Fibroblast of lung (primary cell): Measurements from ENCODE around the gene RPP30. TPM values are rescaled to one million over a fixed set of nuclear protein-coding genes. Genes with fewer than 3 reads are reported as not detected.
"Not testable (repeated sequence)": the region's sequence is repeated elsewhere in the genome, so short reads cannot be mapped to it uniquely, and the experiment has no call there.

Source experiments
- DNase-seq, 2 donors: peaks; one replicate each; pipeline versions ENCODE4 v3.0.0 to v3.0.0-alpha.2; 2010; ENCODE audit warnings: low read depth in 2 of 2
- H2AFZ ChIP-seq: 2 replicates; pipeline ENCODE4 v1.5.1; 2012; ENCODE audit warnings: low read length, control low read depth, inconsistent platforms
- H3K27ac ChIP-seq: 2 replicates; pipeline ENCODE4 v1.5.1; 2011; ENCODE audit warnings: low read length, control low read depth; ENCODE audit not compliant: insufficient read depth
- H3K27me3 ChIP-seq: 2 replicates; pipeline ENCODE4 v1.5.1; 2011; ENCODE audit warnings: mild to moderate bottlenecking, low read length; ENCODE audit not compliant: control insufficient read depth, insufficient read depth
- H3K36me3 ChIP-seq: 2 replicates; pipeline ENCODE4 v1.5.1; 2011; ENCODE audit warnings: low read length; ENCODE audit not compliant: control insufficient read depth, insufficient read depth
- H3K4me1 ChIP-seq: 2 replicates; pipeline ENCODE4 v1.5.1; 2011; ENCODE audit warnings: low read length; ENCODE audit not compliant: control insufficient read depth, insufficient read depth; ENCODE audit errors: extremely low read depth
- H3K4me2 ChIP-seq: 2 replicates; pipeline ENCODE4 v1.5.1; 2011; ENCODE audit warnings: low read length, control low read depth; ENCODE audit not compliant: insufficient read depth; ENCODE audit errors: extremely low read depth
- H3K4me3 ChIP-seq, 4 experiments: fragments of 200-600 bp in 1 of 4; sonication (generic) in 1 of 4; replicated peaks in 1 of 4; 2 replicates each; pipeline ENCODE4 v1.5.1; 2011 to 2016; ENCODE audit warnings: low read length in 4 of 4, low read depth in 3 of 4, mild to moderate bottlenecking in 3 of 4, control low read depth in 2 of 4, inconsistent platforms in 1 of 4, mixed read lengths in 1 of 4; ENCODE audit not compliant: insufficient read depth in 1 of 4; ENCODE audit errors: control extremely low read depth in 1 of 4
- H3K79me2 ChIP-seq: 2 replicates; pipeline ENCODE4 v1.5.1; 2012; ENCODE audit warnings: mild to moderate bottlenecking, low read length, inconsistent platforms; ENCODE audit not compliant: control insufficient read depth, insufficient read depth
- H3K9ac ChIP-seq: 2 replicates; pipeline ENCODE4 v1.5.1; 2011; ENCODE audit warnings: mild to moderate bottlenecking, low read length, control low read depth; ENCODE audit not compliant: insufficient read depth
- H3K9me3 ChIP-seq: 2 replicates; pipeline ENCODE4 v1.5.1; 2012; ENCODE audit warnings: low read depth, low read length; ENCODE audit not compliant: control insufficient read depth, insufficient read depth
- H4K20me1 ChIP-seq: 2 replicates; pipeline ENCODE4 v1.5.1; 2011; ENCODE audit warnings: low read length; ENCODE audit not compliant: control insufficient read depth, insufficient read depth; ENCODE audit errors: extremely low read depth
- EZH2 ChIP-seq: IDR thresholded peaks from 2 replicates; pipeline ENCODE4 v1.5.1; 2012; ENCODE audit warnings: low read length, control low read depth, mild to moderate bottlenecking; ENCODE audit errors: missing control alignments
- polyA plus RNA-seq, 2 donors: library from polyadenylated mRNA; depleted of rRNA in 1 of 2; stranded (reverse) in 1 of 2; unstranded in 1 of 2; fragments of >200 nt; gene quantifications; 2 replicates each; pipeline ENCODE4 v1.2.1, GENCODE V29; 2011 to 2012; ENCODE audit warnings: missing spikeins in 1 of 2
- total RNA-seq: library from RNA; depleted of rRNA; stranded (reverse); fragments of >200 nt; gene quantifications from 2 replicates; pipeline ENCODE4 v1.2.1, GENCODE V29; 2014
- TF ChIP-seq, protein P1 (sequence below), 2 donors: IDR thresholded peaks in 1 of 2; conservative IDR thresholded peaks in 1 of 2; 1 replicate in 1 of 2; 2 replicates in 1 of 2; pipeline ENCODE4 v1.5.1; 2011 to 2012; ENCODE audit warnings: low read length in 2 of 2, control low read depth in 1 of 2, inconsistent platforms in 1 of 2, low read depth in 1 of 2, mild to moderate bottlenecking in 1 of 2

Gene RPP30
- total and polyA plus RNA-seq, 2 donors (not counting 1 experiment from before 2014, with no cell fraction given), result 32.2 to 38.6 TPM

DNA sequence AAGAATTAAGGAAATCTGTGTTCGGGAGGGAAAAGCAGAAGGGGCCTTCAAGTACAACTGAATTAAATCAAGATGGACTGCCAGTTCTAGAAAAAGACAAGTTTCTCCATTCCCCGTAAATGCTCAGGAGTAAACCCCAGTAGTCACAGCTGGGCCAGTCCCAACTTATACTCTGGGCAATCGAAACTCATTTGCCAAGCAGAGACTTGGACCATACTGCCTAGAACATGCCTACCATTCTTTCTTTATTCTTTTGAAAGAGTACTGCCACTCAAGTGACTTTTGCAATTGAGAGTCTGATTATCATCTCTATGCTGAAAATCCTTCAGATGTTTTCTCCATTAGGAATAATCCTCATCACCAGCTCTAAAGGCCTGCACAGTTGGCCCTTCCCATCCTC lies 21.4 kb downstream of the RPP30 start:
- no peak for DNase-seq
- TF ChIP-seq, protein P1, sequence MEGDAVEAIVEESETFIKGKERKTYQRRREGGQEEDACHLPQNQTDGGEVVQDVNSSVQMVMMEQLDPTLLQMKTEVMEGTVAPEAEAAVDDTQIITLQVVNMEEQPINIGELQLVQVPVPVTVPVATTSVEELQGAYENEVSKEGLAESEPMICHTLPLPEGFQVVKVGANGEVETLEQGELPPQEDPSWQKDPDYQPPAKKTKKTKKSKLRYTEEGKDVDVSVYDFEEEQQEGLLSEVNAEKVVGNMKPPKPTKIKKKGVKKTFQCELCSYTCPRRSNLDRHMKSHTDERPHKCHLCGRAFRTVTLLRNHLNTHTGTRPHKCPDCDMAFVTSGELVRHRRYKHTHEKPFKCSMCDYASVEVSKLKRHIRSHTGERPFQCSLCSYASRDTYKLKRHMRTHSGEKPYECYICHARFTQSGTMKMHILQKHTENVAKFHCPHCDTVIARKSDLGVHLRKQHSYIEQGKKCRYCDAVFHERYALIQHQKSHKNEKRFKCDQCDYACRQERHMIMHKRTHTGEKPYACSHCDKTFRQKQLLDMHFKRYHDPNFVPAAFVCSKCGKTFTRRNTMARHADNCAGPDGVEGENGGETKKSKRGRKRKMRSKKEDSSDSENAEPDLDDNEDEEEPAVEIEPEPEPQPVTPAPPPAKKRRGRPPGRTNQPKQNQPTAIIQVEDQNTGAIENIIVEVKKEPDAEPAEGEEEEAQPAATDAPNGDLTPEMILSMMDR (conservative IDR thresholded peaks at IDR 0.05 in 1 of 2, IDR thresholded peaks at IDR 0.05 in 1 of 2; ENCODE audit: low read depth in 1 of 2, low read length in 2 of 2), result no peak
- TF ChIP-seq EZH2, result no peak

DNA sequence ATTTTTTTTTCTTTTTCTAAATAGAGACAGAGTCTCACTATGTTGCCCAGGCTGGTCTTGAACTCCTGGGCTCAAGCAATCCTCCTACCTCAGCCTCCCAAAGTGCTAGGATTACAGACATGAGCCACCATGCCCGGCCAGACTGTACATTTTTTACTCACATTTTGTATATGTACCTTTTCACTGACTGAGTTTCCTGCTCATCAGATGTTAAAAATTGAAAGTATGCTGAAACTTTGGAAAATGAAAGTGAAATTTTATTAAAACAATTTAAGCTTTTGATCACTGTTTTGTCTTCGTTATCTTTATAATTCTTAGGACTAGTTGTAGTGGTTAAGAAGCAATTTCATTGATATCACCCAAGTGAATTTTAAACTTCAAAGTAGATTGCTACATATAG lies 25.1 kb downstream of the RPP30 start:
- H3K79me2 ChIP-seq, H3K27me3 ChIP-seq, H3K9me3 ChIP-seq, H3K27ac ChIP-seq, H3K36me3 ChIP-seq, H3K4me2 ChIP-seq, DNase-seq, H3K4me3 ChIP-seq, H2AFZ ChIP-seq, H3K4me1 ChIP-seq, H4K20me1 ChIP-seq, H3K9ac ChIP-seq: not testable (repeated sequence)

More for the DNA sequence above, 21.4 kb downstream of the RPP30 start:
- no peak overlapping the region for H3K4me3 ChIP-seq
- H2AFZ ChIP-seq, result no peak overlapping the region
- peaks cover 2% of the 10 kb centered on the region for H3K36me3 ChIP-seq
- H3K27me3 ChIP-seq, result no peaks in the 10 kb centered on the region
- no peaks in the 10 kb centered on the region for H3K9me3 ChIP-seq
- no peaks in the 10 kb centered on the region for H4K20me1 ChIP-seq
- no peak overlapping the region for H3K4me2 ChIP-seq
- peaks cover 4% of the 10 kb centered on the region for H3K4me1 ChIP-seq
- H3K79me2 ChIP-seq, result no peaks in the 10 kb centered on the region
- no peak overlapping the region for H3K27ac ChIP-seq
- H3K9ac ChIP-seq, result no peak overlapping the region

DNA sequence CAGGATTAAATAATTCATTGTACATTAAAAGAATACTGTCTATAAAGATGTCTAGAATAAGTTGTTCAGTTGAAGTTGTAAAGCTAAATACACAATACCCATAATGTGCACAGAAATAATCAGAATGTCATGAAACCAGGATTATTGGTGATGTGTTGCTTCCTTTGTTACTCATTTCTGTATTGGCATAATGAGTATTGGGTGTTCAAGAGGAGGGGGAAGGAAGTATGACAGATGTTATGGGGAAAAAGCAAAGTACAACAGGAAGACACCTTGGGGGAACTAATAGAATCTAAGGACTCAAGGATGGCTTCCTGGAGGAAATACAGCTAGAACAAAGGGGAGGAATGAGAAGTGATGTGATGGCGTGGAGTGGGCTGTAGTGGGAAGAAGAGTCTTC lies 34.2 kb downstream of the RPP30 start:
- H3K79me2 ChIP-seq, result no peaks in the 10 kb centered on the region
- H3K4me2 ChIP-seq, result no peak overlapping the region

More for the DNA sequence above, 34.2 kb downstream of the RPP30 start:
- H4K20me1 ChIP-seq, result no peaks in the 10 kb centered on the region
- no peaks in the 10 kb centered on the region for H3K4me1 ChIP-seq
- no peak overlapping the region for H3K27ac ChIP-seq
- H2AFZ ChIP-seq, result no peak overlapping the region
- TF ChIP-seq, protein P1 (conservative IDR thresholded peaks at IDR 0.05 in 1 of 2, IDR thresholded peaks at IDR 0.05 in 1 of 2; ENCODE audit: low read depth in 1 of 2, low read length in 2 of 2), result no peak
- TF ChIP-seq EZH2, result no peak
- H3K36me3 ChIP-seq, result no peaks in the 10 kb centered on the region
- no peaks in the 10 kb centered on the region for H3K9me3 ChIP-seq
- DNase-seq, result no peak
- no peak overlapping the region for H3K9ac ChIP-seq
- no peak overlapping the region for H3K4me3 ChIP-seq
- H3K27me3 ChIP-seq, result no peaks in the 10 kb centered on the region
